IMR-90 (cell line): ENCODE measurements around the gene PIAS4. TPM values are rescaled to one million over a fixed set of nuclear protein-coding genes. Genes with fewer than 3 reads are reported as not detected.
A peak's percentile ranks its signal among the peaks of the same experiment; 100 is the strongest.

Experiments
- MAFK ChIP-seq: IDR thresholded peaks from 2 replicates; pipeline ENCODE4 v1.6.1; 2012; ENCODE audit warnings: low read depth, low read length, improper control_type of control experiment
- POLR2A ChIP-seq: IDR thresholded peaks from 2 replicates; pipeline ENCODE4 v1.6.1; 2012; ENCODE audit warnings: mild to moderate bottlenecking, low read depth, low read length
- RFX5 ChIP-seq: IDR thresholded peaks from 2 replicates; pipeline ENCODE4 v1.8.0; 2012; ENCODE audit warnings: low read depth, mild to moderate bottlenecking, low read length, moderate library complexity
- polyA plus RNA-seq, 3 experiments: library from polyadenylated mRNA; depleted of rRNA; stranded (reverse); fragments of >200 nt; gene quantifications; 2 replicates each; pipeline ENCODE4 v1.2.3, GENCODE V29; 2012; ENCODE audit warnings: low replicate concordance in 1 of 3
- total RNA-seq: library from RNA; depleted of rRNA; stranded (reverse); fragments of >200 nt; gene quantifications from 2 replicates; pipeline ENCODE4 v1.2.3, GENCODE V29; 2012
- TF ChIP-seq, protein P1 (sequence below): conservative IDR thresholded peaks from 2 replicates; pipeline ENCODE4 v1.5.1; 2012; ENCODE audit warnings: mild to moderate bottlenecking, low read depth, low read length, improper control_type of control experiment

PIAS4 gene
- total and polyA plus RNA-seq, 2 of the 4 experiments (the other 2 are of a cell fraction): 12.1 to 13.6 TPM

DNA sequence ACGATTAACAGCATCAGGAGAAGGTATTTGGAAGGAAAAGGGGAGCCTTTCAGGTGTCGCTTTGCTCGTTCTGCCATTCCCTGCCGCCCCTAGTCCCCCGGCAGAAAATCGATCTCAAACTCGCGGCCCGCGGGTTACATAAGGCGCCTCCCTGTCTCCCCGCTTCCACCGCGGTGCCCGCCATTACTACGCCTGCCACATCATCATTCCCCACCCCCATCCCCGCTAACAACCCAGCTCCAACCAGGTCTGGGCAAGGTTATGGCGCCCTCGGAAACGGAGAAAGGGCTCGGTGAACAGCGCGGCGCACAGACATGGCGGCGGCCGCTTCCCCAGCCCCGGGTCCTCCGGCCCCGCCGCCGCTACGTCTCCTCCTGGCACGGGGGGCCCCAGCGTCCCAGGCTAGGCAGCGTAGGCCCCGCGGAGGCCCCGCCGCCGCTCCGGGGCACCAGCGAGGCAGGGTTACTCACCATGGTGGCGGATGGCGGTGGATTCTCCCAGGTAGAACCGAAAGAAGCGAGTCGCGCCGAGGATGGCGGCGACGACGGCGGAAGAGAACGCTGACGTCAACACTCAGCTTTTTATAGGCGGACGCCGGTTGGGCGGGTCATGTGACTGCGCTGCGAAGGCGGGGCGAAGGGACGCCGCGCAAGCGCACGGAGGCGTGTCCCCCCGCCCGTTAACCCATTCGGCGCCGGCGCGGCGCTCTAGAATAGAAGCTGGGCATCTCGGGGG is 22.5 kb upstream of the PIAS4 start, which contains the start of gene EEF2 (continued):
- TF ChIP-seq, protein P1, sequence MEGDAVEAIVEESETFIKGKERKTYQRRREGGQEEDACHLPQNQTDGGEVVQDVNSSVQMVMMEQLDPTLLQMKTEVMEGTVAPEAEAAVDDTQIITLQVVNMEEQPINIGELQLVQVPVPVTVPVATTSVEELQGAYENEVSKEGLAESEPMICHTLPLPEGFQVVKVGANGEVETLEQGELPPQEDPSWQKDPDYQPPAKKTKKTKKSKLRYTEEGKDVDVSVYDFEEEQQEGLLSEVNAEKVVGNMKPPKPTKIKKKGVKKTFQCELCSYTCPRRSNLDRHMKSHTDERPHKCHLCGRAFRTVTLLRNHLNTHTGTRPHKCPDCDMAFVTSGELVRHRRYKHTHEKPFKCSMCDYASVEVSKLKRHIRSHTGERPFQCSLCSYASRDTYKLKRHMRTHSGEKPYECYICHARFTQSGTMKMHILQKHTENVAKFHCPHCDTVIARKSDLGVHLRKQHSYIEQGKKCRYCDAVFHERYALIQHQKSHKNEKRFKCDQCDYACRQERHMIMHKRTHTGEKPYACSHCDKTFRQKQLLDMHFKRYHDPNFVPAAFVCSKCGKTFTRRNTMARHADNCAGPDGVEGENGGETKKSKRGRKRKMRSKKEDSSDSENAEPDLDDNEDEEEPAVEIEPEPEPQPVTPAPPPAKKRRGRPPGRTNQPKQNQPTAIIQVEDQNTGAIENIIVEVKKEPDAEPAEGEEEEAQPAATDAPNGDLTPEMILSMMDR: no peak
- TF ChIP-seq RFX5 (no peak), MAFK (peak; percentile 90), POLR2A (peak; percentile 100)
